GM23248 (cell line): ENCODE data around the gene EGFR.

ENCODE experiments used
- EZH2 ChIP-seq: fragments of 200-600 bp; sonication (generic); IDR thresholded peaks from 2 replicates; pipeline ENCODE4 v1.6.1; 2018; ENCODE audit warnings: antibody characterized with exemption, mild to moderate bottlenecking; ENCODE audit not compliant: insufficient read depth, poor library complexity, severe bottlenecking
- EZH2phosphoT487 ChIP-seq: fragments of 200-600 bp; sonication (generic); IDR thresholded peaks from 2 replicates; pipeline ENCODE4 v1.6.1; 2018; ENCODE audit warnings: antibody characterized with exemption, moderate library complexity, mild to moderate bottlenecking, low read depth; ENCODE audit not compliant: insufficient read depth

DNA sequence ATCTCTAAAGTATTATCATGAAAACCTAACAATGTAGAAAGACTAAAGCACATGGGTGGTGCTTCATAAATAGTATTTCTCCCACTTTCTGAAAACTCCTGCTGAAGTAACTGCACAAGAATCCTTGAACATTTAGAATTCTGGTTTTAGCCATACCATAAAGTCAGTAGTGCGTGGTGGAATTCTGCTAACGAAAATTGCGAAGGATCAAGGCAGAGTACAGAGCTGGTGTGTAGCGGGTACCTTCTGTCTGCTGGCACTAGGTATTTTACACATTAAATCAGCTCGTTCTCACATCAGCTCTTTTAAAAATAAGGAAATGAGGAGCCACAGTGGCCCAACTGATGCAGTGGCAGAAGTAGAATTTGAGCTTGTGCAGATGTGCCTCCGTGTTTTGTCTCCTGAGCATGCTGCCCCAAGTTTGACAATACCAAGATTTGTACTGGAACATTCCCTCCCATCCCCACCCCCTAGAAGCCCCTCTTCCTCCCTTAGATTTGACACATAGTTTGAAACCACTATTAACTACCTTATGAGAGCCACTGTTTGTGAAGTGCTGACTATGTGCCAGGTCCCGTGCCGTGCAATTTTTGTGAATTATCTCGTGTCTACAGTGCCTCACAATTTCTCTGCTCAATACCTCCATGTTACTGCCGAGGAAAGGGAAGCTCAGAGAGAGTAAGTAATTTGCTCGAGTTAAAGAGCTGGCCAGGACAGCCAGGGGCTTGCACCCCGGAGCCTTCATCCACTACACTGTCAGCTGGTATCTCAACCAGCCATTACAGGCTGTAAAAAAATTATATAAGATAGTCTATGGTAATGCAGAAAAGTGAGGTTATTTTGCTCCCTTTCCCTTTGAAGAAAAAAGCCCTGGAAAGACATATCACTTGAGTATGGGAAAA, 66.9 kb downstream of the EGFR start:
- TF ChIP-seq EZH2phosphoT487 (no peak), EZH2 (no peak)
